ENCODE results near the gene GJB1.

DNA sequence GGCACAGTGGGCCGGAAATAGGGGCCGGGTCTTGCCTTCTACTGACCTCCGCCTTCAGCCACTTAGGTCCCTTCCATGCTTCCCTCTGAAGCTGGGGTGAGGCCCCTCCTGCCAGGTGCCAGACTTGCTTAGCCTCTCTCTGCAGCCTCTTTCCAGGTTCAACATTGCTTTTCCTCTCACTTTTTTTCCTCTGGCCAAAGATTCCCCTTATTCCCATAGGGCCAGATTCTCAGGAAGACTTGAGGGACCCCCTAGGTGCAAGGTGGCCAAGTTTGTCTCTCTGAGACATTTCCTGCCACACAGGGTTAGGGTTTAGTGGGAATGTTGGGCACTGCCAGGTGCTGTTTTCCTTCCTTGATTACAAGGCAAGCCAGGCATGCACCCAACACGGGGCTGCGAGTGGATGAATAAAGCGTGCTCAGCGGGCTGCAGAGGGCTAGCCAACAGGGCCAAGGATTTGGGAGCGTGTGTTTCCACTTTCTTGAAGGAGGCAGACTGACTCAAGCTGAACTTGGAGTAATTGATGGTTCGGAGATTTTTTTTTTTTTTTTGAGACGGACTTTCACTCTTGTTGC, 7.6 kb upstream of the GJB1 start:
- TF ChIP-seq CTCF (conservative IDR thresholded peaks at IDR 0.05; ENCODE audit: low read length) (no peak), EZH2phosphoT487 (IDR thresholded peaks at IDR 0.05; ENCODE audit: borderline replicate concordance, low read depth, low read length) (no peak)
